22Rv1 (cell line): ENCODE results near the gene CLIP1.

Experiments
- H3K27ac ChIP-seq: fragments of 450-650 bp; 2 replicates; pipeline ENCODE4 v1.5.1; 2017
- ZFX ChIP-seq: fragments of 450-650 bp; IDR thresholded peaks from 2 replicates; pipeline ENCODE4 v1.6.1; 2017; ENCODE audit warnings: antibody characterized with exemption, borderline replicate concordance
- TF ChIP-seq, protein P1 (sequence below): fragments of 450-650 bp; IDR thresholded peaks from 2 replicates; pipeline ENCODE4 v1.5.1; 2017; ENCODE audit warnings: mild to moderate bottlenecking

The CLIP1 gene

GRCh38 chr12:122421821-122422729 lies at the start of gene CLIP1:
Gene CLIP1, minus strand, starts transcription at chr12:122422669. Its CDS starts 42,217 bp downstream, at chr12:122380452.
- no peak for TF ChIP-seq ZFX
- TF ChIP-seq, protein P1, sequence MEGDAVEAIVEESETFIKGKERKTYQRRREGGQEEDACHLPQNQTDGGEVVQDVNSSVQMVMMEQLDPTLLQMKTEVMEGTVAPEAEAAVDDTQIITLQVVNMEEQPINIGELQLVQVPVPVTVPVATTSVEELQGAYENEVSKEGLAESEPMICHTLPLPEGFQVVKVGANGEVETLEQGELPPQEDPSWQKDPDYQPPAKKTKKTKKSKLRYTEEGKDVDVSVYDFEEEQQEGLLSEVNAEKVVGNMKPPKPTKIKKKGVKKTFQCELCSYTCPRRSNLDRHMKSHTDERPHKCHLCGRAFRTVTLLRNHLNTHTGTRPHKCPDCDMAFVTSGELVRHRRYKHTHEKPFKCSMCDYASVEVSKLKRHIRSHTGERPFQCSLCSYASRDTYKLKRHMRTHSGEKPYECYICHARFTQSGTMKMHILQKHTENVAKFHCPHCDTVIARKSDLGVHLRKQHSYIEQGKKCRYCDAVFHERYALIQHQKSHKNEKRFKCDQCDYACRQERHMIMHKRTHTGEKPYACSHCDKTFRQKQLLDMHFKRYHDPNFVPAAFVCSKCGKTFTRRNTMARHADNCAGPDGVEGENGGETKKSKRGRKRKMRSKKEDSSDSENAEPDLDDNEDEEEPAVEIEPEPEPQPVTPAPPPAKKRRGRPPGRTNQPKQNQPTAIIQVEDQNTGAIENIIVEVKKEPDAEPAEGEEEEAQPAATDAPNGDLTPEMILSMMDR: peak; percentile 80
- H3K27ac ChIP-seq: peak within 1 kb of the TSS; percentile 97

- H3K27ac ChIP-seq: peak overlapping the region; percentile 47
- TF ChIP-seq, protein P1: peak; percentile 94
- TF ChIP-seq ZFX: no peak
These were observed 49.1 kb upstream of the CLIP1 start for GRCh38 chr12:122471324-122472226.

- peak overlapping the region; percentile 47 for H3K27ac ChIP-seq
These were observed 48.1 kb upstream of the CLIP1 start for GRCh38 chr12:122470576-122470975.

GRCh38 chr12:122469856-122470255 lies 47.4 kb upstream of the CLIP1 start:
- peak overlapping the region; percentile 47 for H3K27ac ChIP-seq

DNA sequence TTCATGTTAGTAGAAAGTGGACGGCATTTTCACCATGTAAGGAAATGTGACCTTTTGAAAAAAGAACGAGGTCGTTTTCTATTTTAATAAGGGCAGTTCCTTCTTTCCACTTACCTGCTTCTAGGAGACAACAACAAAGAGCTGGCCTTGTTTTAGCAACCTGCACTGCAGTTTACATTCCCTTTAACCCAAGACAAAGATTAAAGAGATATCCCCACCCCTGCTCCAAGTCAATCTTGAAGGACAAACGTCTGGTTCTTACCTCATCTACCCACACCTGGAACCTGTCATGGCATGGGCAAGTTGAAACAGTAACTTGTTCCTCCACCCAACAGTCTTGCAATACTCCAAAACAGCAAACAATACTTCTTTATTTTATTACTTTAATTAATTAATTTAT lies 45.5 kb upstream of the CLIP1 start:
- TF ChIP-seq, protein P1: no peak
- TF ChIP-seq ZFX: no peak
- no peak overlapping the region for H3K27ac ChIP-seq

GRCh38 chr12:122464317-122465042 lies 42.0 kb upstream of the CLIP1 start:
- H3K27ac ChIP-seq: peak overlapping the region; percentile 9; the same call in 1 of the 2 replicates

GRCh38 chr12:122460641-122461040 lies 38.2 kb upstream of the CLIP1 start:
- H3K27ac ChIP-seq: no peak overlapping the region
- TF ChIP-seq, protein P1: no peak
- TF ChIP-seq ZFX: no peak

DNA sequence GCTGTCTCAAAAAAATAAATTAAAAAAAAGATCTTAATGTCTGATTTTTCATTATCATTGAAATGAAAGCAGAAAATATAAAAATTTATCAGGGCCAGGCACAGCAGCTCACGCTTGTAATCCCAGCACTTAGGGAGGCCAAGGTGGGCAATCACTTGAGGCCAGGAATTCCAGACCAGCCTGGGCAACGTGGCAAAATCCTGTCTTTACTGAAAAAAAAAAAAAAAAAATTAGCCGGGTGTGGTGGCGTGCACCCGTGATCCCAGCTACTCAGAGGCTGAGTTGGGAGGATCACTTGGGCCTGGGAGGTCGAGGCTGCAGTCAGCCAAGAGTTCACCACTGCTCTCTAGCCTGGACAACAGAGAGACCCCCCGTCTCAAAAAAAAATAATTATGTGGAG lies 37.6 kb upstream of the CLIP1 start:
- TF ChIP-seq, protein P1: no peak
- TF ChIP-seq ZFX: no peak

More for the DNA sequence above, 37.6 kb upstream of the CLIP1 start:
- H3K27ac ChIP-seq: no peak overlapping the region
